Stimulated activated CD4-positive, alpha-beta T cell treated with anti-CD3 and anti-CD28 coated beads, Interleukin-12 subunit alpha, Interleukin-12 subunit beta, amount 100 ng/mL, for 48 hours (primary cell): Measurements from ENCODE around the gene SLC24A5.

Source experiments
- DNase-seq, 3 donors: peaks; one replicate each; pipeline ENCODE4 v3.0.0-alpha.2; 2020; ENCODE audit warnings: low read depth in 2 of 3, low spot score in 1 of 3

SLC24A5 gene

DNA sequence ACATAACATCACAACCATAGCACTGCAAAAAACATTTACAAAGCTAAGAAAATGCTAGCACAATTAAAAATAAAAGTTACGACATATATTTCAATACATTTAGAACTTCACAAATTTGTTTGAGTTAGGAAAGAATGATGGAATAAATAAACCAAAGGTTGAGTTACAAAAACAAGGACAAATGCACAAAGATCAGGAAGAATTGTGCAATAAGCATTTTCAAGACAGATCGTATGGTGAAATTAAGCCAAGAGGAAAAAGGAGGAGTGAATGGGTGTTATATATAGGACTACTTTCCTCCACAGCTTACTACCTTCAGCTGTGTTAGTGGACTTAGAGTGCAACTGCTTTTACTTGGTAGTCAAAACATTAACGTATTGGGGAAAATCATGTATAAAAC, 64.7 kb downstream of the SLC24A5 start:
- DNase-seq, result no peak

DNA sequence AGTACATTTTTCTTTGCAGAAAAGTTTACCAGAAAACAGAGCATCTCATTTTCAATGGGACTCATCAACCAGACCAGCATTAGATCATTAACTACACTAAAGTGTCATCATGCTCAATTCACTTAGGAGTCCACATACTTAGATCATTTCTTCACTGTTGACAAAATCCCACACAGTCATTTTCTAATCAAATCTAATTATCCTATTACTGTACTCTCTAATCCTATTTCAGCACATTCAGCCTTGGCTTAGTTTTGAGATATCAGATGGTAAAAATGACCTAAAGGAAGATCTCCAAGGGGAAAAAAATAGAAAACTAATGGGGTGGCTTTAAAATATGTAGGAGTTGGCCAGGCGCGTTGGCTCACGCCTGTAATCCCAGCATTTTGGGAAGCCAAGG, 65.5 kb downstream of the SLC24A5 start:
- DNase-seq, result no peak

- DNase-seq, result peak in 2 of 3 donors; percentile 25 to 28
Observed at GRCh38 chr15:48190932-48191573, 70.3 kb downstream of the SLC24A5 start.

- DNase-seq, result no peak
Observed at GRCh38 chr15:48191574-48192225, 70.9 kb downstream of the SLC24A5 start, which contains the start of gene CTXN2. Gene CTXN2, plus strand, starts transcription at chr15:48191665. Its CDS starts 9,636 bp downstream, at chr15:48201301.
